Cerebellar cortex (tissue), 1 donor: ENCODE results near the gene PIP5KL1.

Experiments
- DNase-seq: peaks from one replicate; pipeline ENCODE4 v3.0.0-alpha.2; 2015; ENCODE audit warnings: low spot score

PIP5KL1 gene

DNA sequence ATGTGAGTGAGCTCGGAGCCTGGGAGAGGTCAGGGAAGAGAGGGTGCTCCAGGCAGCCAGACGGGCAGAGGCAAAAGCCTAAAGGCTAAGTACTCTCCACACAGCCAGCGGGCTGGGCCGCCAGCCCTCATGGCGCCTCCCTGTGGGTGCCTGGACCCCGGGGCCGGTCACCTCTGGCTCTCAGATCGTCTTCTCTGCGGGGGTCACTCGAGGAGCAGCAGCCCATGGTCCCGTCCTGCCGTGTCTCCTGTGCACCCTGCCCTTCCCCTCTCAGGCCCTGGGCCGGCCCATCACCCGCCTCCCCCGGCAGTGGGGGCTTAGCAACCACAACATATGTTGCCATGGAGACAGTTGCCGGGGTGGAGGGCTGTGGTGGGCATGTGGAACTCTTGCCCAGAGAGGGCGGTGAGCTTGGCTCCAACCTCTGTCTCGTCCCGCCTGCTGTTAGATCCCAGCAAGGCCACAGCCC, 57.3 kb downstream of the PIP5KL1 start:
- no peak for DNase-seq

DNA sequence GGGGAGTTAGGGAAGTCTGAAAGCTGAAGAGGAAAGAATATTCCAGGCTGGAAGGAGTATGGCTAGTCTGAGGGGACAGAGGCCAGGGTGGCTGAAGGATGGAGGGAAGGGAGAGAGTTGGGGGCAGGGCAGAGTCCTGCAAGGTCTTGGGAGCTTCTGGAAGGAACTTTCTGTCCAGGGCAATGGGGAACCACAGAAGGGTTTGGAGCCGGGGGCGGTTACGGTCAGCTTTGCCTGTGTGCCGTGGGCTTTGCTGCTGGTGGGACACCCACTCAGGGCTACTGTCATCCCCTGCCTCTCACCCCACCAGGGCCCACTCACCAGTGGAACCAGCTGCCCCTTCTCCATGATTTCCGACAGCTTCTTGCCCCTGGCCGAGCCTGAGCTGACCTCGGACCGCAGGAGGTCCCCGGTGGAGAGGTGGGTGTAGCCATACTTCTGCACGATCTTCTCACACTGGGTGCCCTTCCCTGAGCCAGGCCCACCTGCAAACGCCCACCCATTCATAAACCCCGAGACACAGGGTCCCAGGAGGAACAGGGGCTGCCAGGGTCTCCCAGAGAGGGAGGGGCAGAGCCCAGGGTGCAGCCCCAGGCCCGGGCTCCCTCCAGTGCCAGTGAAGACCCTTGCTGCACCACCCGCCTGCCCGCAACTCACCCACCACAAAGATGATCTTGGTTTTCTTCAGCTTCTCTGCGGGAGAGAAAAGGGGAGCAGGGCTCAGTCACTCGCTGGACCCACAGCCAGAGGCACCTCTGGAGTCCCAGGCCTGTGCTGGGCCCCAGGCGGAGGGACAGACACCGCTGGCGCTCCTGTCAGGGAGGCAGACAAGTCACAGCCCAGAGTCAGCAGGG, 58.0 kb downstream of the PIP5KL1 start:
- no peak for DNase-seq

DNA sequence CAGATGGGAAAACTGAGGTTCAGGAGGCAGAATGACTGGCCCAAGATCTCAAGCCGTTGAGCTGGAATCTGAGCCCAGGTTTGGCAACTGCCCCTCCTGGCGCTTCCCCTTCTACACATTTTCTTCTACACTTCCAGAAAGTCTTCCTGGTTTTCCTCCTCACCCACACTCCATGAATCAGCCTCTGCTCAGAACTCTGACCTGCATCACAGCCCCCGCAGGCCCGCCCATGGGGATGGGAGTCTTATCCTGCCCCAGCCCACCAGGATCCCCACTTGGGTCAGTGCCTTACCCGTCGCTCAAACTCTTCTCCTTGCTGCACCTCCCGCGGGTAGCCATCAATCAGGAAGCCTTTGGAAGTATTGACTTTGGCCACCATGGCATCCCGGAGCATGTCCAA, 59.0 kb downstream of the PIP5KL1 start:
- DNase-seq, result no peak

DNA sequence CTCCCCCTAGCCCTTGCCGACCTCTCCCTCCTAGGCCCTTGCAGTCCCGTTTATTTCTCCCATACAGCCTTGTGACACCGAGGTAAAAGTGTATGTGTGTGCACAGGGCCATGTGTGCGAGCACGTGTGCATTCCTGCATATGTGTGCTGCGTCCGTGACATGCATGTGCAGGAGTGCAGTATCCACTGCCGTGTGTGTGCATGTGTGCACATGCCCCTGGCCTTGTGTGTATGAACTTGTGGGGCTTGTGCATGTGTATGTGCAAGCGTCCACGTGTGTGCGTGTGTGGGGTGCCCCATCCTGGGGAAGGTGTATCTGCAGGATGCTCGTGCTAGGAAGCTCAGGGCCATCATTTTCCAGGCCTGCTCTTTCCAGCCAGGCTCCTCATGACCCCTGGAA, 59.7 kb downstream of the PIP5KL1 start:
- DNase-seq, result no peak
